Activated CD8-positive, alpha-beta memory T cell treated with anti-CD3 and anti-CD28 coated beads for 24 hours (primary cell): Measurements from ENCODE around the gene TECTB.
A peak's percentile ranks its signal among the peaks of the same experiment; 100 is the strongest.

Source experiments
- DNase-seq: peaks from one replicate; pipeline ENCODE4 v3.0.0-alpha.2; 2020

TECTB gene

DNA sequence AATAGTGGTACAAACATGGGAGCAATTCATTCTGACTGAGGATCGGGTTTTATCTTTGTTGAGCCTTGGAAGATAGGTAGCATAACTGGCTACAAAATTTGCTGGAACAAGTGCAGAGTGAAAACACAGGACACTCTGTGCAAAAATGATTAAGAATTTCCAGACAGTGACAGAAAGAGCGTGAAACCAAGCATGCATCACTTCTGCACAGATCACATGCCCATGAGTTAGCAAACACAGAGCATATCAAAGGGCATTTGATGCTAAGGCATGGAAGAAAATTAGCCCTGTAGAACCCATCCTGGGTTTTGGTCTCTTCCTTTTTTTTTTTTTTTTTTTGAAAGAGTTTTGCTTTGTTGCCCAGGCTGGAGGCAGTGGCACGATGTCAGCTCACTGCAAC is 28.3 kb downstream of the TECTB start:
- DNase-seq, result no peak

DNA sequence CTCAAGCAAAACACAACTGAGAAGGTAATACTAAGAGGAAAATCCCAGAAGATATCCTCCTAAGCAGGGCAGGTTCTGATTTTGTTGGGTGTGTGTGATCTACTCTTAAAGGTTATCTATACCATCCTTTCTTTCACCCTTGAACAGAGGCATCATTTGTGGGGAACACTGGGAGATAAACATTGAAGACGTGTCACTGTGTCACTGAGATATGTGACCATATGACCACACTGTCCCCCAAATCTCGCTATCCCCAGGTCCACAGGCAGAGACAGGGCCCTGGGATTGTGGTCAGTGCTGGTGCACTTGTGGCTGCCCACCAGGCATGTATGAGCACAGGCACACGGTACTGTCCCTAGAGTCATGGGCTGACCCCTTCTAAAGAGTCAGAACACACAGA is 30.0 kb downstream of the TECTB start:
- DNase-seq, result no peak

DNA sequence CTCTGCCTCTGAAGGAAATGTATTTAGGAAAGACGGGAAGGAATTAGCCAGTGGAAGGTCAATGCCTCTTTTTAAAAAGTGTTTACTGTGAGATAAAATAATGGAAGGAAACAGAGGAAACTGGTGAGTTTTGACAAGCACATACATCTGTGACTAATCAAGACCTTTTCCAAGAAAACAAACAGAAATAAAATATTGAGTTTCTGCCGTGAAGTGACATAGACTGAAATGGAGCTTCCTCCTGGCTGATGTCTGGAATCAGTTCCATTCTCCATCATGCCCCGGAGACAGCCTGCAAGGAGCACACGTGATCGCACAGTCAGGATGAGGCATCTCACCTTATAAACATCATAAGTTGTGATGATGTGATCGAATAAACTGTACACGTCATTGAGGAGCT is 30.7 kb downstream of the TECTB start:
- DNase-seq, result no peak

DNA sequence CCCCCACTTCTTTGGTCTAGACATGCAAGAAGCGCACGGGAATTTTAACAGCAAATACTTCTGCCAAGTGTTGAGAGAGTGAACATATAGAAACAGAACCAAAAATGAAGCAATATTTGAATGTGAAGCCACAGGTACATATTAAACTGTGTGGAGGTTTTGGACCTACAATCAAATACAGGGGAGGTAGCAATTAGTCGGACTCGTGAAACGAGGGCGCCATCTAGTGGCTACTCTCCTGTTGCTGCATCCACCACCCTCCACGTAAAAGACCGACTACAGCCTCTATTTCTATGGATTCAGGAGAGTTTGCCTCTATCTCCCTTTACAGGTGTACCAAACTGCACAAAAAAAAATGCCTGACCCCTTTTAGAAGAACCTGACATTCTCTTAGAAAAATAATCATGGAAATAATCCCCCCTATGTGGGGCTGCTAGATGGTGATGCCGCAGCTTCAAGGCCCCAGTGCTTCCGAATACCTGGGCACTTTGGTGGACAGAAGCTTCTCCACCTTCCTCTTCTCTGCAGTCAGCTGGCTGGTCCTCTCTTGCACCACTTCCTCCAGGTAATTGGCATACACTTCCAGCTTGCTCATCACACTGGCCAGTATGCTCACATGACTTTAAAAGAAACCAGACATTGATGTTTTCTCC is 31.7 kb downstream of the TECTB start:
- peak; percentile 84 for DNase-seq

DNA sequence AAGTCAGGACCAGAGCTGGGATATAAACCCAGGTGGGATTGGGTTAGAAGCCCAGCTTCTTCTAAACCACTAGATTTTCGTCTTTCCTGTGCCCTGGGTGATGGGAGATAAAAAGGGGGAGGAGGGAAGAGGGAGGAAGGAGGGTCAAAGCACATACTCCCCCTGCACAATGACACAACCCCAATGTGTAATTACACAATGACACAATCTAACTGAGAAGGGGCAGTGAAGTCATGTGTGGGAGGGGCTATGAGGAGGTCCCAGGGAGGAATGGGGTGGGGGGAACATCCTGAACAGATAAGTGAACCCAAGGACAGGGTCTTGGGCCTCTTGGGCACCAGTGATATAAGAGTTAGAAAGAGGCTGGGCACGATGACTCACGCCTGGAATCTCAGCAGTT is 44.5 kb downstream of the TECTB start:
- no peak for DNase-seq

DNA sequence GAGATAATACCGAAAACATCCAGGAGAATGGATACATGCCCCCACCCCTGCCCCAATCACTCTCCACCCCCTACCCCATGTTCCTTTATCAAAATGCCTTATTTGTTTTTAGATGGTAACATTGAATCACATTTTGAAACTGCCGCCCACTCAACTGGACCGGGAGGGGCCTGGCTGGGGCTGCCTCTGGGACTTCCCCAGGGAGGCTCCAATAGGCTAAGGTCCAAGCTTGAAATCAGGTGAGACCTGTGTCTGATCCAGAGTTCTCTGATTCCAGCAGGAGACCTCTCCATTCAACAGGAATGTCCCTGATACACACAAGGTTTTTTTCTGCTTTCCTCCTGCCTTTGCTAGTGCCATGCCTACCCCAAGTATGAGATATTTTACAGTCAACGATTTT is 47.0 kb downstream of the TECTB start:
- DNase-seq, result no peak

DNA sequence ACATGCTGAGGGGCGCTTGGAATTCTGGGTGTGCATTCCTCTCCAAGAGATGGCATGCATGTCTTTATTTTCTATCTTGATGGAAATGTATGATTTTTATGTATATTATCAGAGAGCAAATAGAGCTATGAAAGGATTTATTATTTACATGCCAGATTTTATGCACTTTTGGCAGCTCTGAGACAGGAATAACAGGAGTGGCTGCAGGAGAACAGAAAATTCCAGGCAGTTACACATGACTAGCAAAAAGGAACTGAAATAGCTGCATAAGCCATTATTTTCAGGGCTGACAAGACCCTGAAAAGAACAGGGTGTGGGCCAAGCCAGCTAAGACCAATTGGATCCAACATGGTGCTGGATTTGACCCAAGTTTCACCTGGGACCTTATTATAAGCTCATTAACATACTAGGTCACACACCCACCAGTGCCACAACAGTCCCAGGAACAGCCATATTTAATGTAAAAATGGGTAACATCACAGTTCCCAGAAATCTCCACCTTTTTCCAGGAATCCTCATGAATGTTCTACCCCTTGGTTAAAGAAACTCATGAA is 47.5 kb downstream of the TECTB start:
- DNase-seq, result no peak

DNA sequence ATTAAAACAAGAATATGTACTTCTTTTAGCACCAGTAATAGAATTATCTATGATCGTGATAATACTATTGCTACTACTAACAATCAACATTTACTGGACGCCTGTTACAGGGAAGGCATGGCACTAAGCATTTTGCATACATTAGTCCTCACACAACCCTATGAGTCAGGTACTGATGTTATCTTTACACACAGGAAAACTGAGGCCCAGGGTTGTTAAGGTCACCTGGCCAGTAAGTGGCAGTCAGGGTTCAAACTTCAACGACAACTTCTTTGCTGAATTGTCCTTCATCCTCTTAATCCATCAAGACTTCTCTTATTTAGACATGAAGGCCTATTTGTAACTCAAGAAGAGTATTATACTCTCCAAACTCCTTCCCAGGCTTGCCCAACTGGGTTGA is 48.8 kb downstream of the TECTB start:
- DNase-seq, result no peak

DNA sequence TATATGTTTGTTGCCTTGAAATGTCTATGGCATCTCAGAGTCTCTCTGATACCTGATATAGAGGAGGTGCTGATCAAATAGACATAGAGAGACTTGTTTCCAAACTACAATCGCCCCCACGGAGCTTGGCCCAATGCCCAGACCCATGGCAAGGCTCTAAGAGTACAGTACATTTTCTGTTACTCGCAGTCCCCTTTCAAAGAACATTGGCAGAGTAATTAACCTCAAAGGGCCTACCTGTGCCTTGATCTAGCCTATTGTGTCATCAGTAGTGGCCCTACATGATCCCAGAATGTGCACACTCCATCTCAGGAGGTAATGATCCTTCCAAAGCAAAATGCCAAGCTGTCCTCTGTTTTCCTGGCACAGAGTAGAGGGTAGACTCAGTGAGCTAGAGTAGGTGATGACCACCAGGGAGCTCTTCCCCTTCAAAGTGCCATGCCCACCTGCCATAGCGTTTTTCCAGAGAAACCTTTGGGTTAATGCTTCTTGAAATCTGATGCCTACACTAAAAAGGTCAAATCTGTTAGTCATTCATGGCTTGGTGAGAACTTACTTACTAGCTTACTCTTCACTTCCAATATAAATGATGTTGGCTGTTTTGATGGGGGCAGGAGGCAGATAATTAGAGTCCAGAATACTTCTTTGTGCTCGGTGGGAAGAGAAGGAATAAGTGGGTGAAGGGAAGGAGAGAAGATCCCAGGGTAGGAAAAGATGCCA is 49.5 kb downstream of the TECTB start:
- no peak for DNase-seq

DNA sequence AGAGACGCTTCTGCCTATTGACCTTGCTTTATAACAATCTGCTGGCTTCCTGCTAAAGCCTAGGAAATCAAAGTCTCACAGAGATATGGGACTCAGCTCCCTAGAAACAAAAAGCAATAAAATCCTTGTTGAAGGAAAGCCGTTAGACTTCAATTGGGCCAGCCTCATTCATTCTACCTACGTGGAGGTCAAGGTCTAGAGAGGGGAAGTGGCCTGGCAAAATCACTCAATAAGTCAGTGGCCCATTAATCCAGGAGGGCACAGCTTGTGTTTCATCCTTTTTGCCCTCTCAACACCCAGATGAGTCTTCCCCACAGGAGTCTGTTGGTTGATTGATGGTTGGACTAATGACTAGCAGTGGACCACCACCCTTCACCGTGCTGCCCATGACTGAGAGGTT is 50.3 kb downstream of the TECTB start:
- DNase-seq, result no peak

DNA sequence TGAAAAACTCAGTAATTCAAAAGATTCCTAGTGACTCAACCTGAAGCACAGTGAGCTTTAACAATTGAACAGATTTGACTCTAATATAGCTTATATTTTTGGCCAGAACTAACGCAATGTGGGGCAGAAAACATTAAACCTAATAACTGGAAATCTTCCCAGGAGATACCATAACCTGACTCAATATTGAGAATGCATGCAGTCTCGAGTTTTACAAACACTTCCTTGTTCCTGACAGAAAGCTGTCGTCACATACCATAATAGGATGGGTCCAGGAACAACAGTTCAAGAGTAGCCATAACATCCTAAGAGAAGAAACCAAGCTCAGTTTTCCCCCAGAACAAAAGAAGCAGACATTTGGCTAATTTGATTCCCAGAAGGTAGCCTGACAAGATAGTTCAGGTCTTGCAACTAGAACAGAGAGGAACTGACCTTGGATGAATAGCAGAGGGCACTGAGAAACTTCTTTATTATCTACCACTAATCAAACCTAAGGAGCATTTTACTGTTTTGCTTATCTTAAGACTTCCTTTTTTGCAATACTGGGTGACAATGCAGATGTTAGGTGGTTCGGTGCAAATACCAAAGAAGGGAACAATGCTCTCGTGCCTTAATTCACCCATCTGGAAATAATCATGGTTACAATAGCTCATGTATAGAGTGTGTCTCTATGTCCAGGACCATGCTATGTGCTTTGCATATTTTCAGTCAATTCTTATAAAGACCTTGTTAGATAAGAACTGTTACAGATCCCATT is 52.1 kb downstream of the TECTB start:
- no peak for DNase-seq

DNA sequence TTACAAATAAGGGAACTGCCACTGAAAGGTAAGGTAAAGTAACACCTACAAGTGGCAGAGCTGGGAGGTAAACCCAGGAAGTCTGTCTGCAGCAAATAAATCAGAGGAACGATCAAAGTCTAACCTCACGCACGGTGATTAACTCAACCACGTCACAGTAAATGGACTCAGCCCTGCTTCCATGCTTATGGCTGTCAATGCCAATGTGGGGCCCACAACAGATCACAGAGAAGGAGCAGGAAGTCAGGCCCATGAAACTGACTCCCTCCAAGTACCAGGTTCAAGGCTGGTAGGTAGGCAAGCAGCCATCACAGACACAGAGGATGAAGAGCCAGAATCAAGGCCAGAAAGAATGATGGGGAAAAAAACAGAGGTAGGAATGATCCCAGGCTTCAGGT is 52.7 kb downstream of the TECTB start:
- DNase-seq, result no peak

DNA sequence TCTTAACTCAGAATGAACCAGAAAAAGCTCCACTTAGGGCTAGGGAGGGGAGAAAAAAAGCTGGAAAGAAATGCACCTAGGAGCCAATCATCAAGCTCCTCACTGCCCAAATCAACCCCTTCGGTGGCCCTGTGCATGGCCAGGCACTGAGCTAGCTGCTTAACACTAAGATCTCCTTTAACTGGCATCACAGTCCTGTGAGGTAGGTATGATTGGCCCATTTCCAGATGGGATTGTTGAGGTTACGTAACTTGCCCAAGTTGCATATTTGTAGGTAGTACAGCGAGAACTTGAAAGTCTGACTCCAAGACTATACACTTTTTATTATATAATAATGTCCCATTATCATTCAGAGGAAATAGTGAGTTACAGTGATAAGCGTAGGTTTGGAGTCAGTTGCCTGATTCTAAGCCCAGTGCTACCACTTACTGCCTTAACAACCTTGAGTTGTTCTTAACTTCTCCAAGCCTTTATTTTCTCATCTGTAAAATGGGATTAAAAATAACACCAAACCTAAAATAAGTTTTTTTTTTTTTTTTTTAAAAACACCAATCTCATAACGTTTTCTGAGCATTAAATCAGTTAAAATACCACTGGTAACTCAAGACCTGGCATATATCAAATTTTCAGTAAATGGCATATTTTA is 53.5 kb downstream of the TECTB start:
- DNase-seq, result no peak

DNA sequence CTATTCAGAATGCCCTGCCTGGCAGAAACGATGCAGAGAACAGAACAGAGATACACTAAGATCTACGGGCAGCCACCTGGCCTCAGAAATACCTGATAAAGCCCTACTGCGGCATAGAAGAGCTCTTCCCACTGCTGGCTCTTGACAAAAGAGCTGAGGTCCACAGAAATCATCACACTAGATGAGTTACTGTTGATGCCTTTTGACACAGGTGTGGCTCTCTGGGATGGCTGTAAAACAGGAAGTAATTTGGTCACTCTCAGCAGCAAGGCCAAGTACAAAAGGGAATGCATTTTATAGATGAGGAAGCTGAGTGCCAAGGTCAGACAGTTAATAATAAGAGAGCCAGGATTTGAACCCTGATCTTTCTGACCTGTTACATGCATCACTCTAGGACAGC is 55.8 kb downstream of the TECTB start:
- DNase-seq, result no peak

DNA sequence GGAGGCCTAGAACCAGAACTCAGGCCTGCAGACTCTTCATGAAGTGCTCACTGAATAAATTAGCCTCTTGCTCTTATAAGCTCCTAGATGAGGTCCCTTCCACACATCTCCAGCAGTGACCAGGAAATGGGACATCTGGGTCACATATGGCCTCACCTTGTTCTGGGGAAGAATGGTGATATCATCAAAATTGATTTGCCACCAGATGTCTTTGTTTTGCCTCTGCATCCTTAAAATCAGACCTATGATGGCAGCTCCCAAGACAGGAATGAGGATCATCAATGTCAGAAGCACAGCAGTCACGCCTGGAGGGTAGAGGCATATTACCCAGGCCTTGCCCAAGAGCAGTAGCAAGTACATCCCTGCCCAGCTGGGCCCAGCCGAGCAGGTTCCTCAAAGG is 57.4 kb downstream of the TECTB start:
- no peak for DNase-seq

DNA sequence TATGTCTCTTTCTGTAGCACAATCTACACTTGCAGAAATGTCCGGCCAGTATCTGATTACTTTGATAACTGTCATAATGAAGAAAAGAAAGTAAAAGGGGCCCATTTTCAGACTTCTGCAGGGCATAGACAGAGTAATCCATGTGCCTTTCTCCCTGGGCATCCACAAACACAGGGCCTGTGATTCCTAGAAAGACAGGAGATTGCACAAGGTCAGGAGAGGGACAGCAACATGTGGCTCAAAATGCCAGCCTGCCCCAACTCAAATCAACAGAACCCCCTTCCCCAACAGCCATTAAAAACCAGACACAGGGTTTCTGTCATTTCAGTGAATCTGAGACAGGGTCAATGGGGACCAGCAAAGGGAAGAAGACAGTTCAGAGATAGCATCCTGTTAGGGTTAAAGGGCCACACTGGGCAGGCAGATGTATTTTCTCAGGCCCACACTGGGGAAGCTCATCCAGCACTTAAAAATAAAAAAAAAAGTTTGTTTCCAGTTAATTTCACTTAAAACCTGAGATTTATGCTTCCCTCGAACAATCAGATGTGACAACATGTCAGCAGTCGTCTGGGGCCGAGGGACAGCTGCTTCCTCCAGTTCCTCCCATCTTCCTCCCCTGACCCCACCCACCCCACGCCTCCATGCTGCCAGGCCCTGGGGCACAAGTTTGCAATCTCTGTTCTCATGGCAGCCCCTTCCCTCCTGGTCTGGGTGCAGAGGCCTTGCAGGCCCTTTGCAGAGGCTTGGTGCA is 60.0 kb downstream of the TECTB start:
- no peak for DNase-seq

DNA sequence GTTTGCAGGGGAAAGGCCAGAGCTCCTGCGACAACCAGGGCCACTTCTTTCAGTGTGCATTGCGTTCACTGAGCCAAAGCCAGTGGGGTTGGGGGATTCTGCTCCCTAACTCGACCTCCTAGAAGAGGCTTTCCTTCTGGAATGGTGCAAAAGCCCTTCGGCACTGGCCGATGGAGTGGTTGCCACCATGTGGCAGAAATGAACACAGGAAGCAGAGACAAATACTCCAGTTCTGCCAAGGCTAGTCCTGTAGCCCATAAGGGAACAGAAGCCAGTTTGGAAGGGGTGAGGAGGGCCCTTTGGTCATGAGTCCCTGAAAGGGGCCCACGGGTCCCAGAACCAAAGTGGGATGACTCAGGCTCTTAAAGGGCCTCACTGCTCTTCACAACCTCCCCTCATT is 61.1 kb downstream of the TECTB start:
- no peak for DNase-seq

DNA sequence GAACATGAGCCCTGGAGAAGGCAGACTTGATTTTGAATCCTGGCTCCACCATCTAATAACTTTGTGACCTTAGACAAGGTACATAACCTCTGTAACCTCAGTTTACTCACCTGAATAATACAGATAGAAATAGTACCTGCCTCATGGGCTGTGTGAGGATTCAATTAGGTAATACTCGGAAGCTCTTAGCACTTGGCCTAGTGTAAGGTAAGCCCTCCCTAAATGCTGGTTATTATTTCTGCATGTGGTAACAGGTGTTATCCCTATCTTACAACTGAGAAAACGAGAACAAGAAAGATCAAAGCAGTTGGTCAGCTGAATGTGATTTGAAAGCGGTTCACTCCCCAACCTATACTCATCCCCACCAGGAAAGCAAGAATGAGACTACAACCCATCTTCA is 62.0 kb downstream of the TECTB start:
- no peak for DNase-seq

DNA sequence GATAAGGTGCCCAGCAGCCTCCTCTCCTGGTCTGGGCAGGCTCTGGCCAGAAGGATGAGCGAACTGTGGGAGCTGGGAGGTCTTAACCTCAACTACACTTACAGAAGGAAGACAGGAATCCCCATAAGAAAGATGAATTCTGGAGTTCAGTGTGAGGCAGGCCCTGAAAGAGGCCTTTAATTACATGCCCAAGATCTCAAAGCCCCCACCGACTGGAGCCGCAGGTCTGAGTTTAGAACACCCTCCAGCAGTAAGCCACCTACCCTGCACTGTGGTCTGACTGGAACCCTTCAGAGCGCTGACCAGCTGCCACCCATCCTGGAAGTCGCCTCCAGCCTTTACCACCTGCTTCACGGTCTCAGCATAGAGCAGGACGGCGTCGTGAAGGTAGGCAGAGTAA is 62.5 kb downstream of the TECTB start:
- DNase-seq, result no peak

DNA sequence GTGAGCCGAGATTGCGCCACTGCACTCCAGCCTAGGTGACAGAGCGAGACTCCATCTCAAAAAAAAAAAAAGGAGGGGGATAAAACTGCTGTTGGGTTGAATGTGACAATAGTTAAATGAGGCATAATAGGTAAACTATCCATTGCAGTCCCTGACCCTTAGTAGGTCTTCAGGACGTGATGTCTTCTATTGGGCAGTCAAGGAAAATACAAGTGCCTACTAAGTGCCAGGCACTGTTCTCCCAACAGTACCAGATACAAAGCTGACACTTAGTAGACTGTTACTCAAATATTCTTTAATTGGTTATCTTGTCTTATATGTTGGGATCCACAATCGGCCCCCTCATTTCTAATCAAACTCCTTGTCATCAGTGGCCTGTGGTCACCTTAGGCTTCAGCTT is 63.6 kb downstream of the TECTB start:
- DNase-seq, result no peak

DNA sequence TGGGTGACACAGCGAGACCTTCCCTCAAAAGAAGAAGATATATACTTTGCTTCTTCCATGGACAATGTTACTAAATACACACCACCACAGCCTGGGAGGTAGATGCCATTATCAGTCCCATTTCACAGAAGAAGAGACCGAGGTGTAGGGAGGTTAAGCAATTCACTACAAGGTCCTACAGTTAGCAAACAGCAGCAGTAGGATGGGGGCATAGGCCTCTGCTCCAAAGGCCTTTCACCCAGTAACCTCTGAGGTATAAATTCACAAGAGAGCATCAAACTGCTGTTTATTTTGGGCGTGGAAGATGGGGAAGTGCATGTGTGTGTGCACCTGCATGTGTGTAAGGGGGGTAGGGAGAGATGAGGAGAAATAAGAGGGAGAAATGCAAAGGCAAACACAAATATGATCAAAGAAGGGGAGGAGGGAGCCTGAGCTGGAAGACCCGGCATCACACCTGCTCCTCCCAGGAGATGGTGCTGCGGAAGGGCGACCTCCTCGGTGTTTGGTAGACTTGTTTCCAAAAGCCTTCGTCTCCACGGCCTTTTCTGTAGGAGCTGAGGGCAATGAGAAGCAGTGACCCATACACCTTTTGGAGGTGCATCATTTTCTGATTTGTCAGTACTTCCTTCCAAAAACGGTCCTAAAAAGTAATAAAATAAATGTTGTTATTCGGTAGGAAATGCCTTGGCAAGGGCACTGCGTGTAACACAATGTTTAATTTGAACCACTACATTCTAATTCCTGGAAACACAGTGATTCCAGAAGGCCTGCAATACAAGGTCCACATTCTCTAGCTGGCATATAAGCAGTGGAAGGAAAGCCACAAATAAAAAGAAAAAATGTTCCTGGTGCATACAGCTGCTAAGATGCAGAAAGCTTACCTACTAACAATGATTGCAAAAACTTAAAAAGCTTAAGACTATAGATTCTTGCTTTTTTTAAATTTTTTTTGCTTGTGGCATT is 64.8 kb downstream of the TECTB start:
- no peak for DNase-seq

DNA sequence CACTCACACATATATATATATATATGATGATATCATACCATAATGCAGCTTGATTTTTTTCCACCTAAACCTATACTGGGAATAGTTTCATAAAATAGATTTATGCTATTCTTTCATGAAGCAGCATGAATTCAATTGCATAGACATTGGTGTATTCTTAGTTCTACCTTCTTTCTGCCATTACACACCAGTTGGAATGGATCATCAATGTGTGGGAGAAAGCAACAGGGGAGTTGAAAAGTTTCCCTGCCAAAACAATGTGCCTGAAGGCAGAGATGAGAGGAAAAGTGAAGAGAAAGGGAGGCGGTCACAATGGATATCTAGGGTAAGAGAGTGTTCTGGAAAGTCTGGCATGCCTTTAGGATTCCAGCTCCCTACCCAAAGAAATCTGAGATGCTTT is 65.6 kb downstream of the TECTB start:
- no peak for DNase-seq
